Tibial nerve (tissue), 4 donors: Measurements from ENCODE around the gene C1QL4.

Source experiments
- EP300 ChIP-seq, 2 donors: sonication (generic); formaldehyde crosslinking; IDR thresholded peaks; one replicate each; pipeline ENCODE4 v1.6.1; 2017; ENCODE audit warnings: antibody characterized with exemption in 2 of 2, mild to moderate bottlenecking in 1 of 2
- POLR2A ChIP-seq, 2 donors: fragments of 450-650 bp; IDR thresholded peaks; one replicate each; pipeline ENCODE4 v1.6.1; 2017; ENCODE audit warnings: antibody characterized with exemption in 2 of 2, mild to moderate bottlenecking in 2 of 2, moderate library complexity in 2 of 2
- TF ChIP-seq, protein P1 (sequence below), 5 experiments: fragments of 200-600 bp in 3 of 5; fragments of 450-650 bp in 2 of 5; sonication (generic) in 3 of 5; IDR thresholded peaks; one replicate each; pipeline ENCODE4 v1.5.1; 2016 to 2019; ENCODE audit warnings: antibody characterized with exemption in 5 of 5, mild to moderate bottlenecking in 3 of 5, moderate library complexity in 2 of 5

GRCh38 chr12:49370539-49370938, 33.6 kb upstream of the C1QL4 start:
- TF ChIP-seq, protein P1, sequence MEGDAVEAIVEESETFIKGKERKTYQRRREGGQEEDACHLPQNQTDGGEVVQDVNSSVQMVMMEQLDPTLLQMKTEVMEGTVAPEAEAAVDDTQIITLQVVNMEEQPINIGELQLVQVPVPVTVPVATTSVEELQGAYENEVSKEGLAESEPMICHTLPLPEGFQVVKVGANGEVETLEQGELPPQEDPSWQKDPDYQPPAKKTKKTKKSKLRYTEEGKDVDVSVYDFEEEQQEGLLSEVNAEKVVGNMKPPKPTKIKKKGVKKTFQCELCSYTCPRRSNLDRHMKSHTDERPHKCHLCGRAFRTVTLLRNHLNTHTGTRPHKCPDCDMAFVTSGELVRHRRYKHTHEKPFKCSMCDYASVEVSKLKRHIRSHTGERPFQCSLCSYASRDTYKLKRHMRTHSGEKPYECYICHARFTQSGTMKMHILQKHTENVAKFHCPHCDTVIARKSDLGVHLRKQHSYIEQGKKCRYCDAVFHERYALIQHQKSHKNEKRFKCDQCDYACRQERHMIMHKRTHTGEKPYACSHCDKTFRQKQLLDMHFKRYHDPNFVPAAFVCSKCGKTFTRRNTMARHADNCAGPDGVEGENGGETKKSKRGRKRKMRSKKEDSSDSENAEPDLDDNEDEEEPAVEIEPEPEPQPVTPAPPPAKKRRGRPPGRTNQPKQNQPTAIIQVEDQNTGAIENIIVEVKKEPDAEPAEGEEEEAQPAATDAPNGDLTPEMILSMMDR (IDR thresholded peaks at IDR 0.05): no peak
- TF ChIP-seq EP300 (IDR thresholded peaks at IDR 0.05) (no peak), POLR2A (IDR thresholded peaks at IDR 0.05) (no peak)
